Stimulated activated CD8-positive, alpha-beta memory T cell treated with anti-CD3 and anti-CD28 coated beads, Interleukin-12 subunit alpha, Interleukin-12 subunit beta, amount 100 ng/mL, for 24 hours (primary cell): ENCODE data around the gene KIRREL3.

Experiments
- DNase-seq: peaks from one replicate; pipeline ENCODE4 v3.0.0-alpha.2; 2020; ENCODE audit errors: extremely low read depth

KIRREL3 gene

DNA sequence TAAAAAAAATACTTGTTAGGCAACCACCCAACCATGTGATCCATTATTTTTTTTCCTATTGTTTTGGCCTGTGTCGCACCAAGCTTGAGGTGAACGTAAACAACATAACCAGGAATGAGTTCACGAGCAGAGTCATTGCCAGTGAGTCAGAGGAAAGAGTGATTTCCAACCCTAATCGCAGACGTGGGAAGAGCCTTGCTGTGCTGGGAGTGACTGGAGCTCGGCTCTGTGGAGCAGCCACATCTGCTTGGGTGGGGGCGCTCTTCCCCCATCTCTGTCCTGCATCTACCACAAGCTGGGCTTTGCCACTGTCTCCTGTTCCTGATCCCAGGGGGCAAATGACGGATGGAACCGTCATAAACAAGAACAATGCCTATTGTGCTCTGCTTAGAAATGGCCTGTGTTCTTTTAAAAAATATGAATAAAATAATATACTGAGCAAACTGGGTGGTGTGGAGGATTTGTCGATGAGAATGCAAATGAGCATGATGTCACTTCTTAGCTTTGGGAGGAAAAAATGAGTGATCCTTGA, 210.0 kb downstream of the KIRREL3 start:
- DNase-seq: no peak

- DNase-seq: no peak
Measured at GRCh38 chr11:126782810-126783209, 217.8 kb downstream of the KIRREL3 start.

- DNase-seq: no peak
Measured at GRCh38 chr11:126781942-126782341, 218.6 kb downstream of the KIRREL3 start.

DNA sequence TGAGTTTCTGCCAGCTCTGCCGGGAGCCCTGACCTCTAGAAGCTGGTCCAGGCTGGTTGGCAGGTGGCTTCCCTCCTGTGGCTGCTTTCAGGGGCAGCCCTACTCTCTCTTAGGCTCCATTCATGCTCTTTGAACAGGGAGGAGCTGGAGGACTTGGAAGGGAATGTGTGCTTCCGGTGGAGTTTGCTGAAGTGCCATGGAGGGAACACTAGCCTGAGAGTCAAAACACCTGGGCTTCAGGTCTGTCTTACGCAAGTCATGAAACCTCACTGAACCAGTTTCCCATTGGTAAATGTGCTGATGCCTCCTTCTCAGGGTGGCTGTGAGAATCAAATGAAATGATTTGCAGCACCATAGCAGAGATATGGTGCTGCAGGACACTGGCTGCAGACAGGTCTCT, 224.5 kb downstream of the KIRREL3 start:
- DNase-seq: no peak

DNA sequence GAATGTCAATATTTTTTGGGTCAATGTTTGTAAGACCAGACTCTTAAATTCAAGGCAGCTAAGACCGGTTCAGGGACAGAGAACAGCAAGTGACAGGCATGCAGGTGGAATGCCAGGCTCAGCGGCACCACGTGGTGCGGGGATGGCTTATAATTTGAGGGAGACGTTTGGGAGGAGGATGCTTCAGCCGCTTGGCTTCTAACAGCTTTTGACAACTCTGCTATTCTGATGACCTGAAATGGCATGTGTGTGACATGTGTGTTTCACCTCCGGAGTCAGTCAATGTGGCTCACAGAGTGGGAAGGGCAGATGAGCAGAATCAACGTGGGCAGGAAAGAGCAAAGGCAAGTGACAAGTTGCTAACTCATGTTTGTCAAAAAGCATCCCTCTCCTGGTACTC, 228.3 kb downstream of the KIRREL3 start:
- DNase-seq: no peak

DNA sequence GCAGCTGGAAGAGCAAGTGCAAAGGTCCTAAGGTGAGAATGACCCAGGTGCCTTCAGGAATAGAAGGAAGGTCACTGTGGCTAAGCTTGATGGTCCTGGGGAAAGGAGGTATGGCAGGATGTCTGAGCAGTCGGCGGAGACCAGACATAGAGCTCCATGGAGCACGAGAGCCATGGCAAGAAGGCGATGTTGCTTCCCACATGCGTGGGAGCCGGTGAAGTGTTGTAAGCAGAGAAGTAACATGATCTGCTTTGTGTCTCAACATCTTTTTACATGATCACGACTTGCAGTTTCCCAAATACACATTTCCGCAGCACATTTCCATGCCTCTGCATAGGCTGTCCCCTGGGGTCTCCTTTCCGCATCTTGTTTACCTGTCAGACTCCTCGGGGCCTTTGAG, 231.9 kb downstream of the KIRREL3 start:
- DNase-seq: no peak

DNA sequence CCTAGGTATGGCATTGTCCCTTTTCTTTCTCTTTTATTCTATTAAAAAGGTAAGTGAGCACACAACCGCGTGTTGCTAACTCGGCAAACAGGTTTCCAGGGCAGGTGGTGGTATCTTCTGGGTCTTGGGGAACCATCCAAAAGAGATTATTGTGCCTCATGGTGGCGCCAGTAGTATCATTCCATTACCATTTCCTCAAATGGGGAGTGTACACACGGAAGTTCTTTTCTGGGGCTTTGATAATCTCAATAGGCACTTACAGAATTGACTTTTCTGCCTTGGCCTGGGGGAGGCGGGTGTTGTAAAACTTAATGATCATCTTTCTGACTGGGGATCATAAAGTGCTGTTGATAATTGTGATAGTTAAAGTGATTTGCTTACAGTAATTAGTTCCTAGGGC, 234.1 kb downstream of the KIRREL3 start:
- no peak for DNase-seq

GRCh38 chr11:126765196-126765595, 235.4 kb downstream of the KIRREL3 start:
- no peak for DNase-seq

- no peak for DNase-seq
Measured at GRCh38 chr11:126764231-126764630, 236.3 kb downstream of the KIRREL3 start.

- DNase-seq: no peak
Measured at GRCh38 chr11:126756855-126757254, 243.7 kb downstream of the KIRREL3 start.

DNA sequence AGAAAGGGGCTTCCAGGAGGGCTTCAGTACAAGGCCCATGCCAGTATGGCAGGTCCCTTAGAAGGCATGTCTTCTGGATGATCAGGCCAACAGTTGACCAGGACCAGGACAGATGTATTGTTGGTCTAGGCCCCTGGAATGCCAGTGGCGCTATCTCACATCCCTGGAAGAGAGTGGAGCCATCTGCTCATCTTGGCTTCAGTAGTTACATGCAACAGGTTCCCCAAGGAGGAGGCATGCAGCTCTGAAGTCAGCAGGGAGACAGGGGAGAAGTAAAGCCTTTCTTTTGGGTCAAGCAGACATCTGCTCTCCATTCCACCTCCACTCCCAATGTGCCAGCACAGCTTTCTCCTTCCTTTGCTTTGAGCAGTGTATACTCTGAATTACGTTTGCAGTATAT, 244.1 kb downstream of the KIRREL3 start:
- no peak for DNase-seq

DNA sequence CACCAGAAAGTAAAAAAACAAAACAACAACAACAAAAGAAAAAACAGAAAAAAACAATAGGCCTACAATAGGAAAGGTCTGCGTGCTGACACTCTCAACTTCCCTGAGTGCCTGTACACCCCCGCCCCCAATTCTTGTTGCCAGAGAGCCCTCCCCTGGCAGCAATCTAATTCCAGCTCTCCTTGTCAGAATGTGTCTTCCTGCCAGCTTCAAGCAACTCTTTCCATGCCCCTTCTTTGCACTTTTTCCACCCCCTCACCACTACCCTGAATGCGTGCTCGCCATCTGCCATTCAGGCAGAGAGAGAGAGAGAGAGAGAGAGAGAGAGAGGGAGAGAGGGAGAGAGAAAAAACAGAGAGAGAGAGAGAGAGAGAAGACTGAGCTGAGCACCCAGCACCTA, 245.0 kb downstream of the KIRREL3 start:
- DNase-seq: no peak

DNA sequence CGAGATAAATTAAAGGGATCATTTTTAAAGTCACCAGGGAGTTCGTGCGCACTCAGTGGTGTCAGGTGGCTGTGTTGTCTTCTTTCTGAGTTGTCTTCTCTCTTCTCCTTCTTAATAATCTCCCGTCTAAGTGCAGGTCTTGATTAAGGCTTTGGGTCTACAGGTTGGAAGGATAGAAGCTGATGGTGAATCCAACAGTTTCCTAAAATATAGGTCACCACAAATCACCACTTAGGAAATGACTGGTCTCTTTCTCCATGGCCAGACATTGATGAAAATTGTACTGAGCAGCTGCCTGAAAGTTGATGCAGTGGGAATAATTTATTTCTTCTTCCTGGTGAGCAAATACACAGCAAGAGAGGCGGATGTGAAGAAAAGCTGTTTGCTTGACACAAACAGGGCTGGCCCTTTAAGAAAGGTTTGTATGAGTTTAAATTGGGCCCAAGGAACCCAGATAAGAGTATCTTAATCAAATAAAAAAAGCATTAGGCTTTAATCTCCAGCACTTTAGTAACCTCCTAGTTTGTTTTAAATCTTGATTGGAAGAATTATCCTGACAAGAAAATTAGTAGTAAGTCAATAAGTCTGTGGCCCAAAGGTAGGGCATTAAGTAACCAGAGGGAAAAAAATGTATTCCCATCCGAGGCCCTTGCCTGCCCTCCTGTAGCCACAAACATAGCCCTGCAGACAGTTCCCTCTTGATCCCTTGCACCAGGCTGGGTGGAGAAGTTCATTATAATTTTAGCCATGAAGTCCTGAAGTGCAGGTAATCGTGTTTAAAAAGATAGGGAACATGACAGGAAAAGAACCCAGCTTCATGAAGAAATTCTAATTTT, 245.8 kb downstream of the KIRREL3 start:
- DNase-seq: no peak

GRCh38 chr11:126753990-126754389, 246.6 kb downstream of the KIRREL3 start:
- no peak for DNase-seq

DNA sequence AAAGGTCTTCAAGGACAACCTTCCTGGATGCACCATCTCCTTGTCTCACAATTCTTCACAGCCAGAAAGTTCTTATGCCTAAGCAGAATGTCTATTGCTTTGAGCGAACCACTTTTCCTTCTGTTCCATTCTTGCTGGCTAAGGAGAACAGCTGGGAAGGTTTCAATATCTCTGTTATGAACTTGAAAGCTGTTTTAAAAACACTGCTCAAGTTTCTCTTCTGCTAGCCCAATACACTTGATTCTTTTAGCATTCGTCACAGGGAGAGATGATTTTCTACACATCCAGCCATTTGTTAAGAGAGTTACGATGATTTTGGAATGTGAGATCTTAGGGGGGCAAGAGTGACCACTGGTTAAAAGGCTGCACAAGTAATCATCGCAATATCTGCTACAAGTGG, 249.3 kb downstream of the KIRREL3 start:
- no peak for DNase-seq

DNA sequence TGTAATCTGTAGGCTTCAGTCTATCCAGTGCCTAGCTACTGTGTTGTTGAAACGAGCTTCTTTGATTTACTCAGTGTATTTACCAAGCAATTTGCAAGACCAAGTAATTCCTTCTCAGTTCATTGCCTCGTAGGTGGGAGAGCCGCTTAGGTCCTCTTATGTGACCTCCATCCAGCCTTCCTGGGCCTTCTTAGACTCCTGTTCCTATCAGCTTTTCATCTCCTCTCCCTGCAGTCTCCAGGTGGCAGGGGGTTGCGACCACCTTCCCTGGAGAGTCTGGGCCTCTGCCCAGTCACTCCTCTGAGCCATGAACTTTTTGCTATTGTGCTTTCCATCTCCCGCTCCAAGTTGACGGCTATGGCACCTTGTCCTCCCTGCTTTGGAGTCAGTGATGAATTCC, 251.8 kb downstream of the KIRREL3 start:
- no peak for DNase-seq

DNA sequence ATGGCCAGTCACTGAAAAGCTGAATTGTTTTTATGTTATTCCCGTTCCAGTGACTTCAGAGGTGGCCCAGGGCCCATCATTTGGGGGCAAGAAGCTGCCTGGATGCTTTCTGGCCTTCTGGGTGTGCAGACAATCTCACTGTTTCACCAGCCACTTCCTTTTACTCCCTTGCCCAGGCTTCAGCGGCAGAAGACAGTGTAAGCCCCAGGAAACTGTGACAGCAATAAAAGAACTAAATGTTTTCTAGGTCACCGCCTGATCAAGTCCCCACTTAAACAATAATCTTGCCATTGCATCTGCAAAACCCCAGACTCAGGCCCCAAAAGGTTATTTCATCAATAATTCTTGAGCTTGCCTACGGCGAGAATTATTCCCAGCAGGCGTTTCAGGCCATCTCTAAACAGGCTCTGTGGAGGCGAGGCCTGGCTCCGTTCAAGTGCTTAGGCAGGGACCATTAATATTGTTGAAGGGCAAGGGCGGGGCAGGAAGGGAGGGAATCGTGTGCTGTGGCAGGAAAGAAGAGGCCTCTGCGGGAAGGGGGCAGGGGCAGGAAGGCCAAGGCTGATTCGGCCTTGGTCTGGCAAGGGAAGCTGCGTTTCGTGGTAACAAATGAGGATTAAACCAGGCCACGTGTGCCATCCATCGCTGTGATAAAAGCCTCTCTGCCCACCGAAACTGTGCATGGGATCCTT, 252.3 kb downstream of the KIRREL3 start:
- DNase-seq: no peak

GRCh38 chr11:126747315-126747714, 253.3 kb downstream of the KIRREL3 start:
- no peak for DNase-seq

DNA sequence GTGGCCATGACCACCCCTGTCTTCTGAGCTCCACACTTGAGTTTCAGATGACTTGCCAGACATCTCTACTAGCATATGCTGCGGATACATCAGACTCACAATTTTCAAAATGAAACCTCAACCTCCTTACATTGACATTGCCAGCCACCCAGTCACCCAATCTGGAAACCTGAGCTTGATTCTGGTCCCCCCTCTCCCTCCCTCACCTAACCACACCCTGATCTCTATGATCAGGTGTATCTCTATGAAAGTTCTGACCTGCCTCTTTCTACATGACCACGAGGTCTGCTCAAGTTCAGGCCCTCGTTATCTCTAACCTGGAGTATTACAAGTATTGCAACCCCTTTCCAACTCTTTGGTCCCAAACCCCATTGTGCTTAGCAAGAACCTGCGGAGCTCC, 254.1 kb downstream of the KIRREL3 start:
- no peak for DNase-seq

DNA sequence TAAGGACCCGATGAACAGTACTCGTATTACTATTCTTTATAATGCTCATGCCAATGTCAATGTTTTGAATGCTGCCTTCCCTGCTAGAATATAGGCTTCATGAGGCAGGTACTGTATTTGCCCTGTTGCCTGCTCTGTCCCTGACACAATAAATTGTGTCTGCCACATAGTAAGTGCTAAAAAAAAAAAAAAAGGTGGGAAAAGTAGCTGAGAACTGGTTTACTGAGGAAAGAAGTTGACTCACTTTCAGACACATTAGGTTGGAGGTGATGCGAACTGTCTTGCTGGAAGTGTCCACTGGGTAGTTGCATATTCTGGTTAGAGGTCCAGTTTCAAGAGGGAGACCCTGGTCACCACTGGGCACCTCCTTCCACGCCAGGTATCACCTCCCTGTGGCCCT, 255.9 kb downstream of the KIRREL3 start:
- no peak for DNase-seq

GRCh38 chr11:126743628-126744027, 256.9 kb downstream of the KIRREL3 start:
- no peak for DNase-seq

GRCh38 chr11:126742582-126742981, 258.0 kb downstream of the KIRREL3 start:
- no peak for DNase-seq

- DNase-seq: no peak
Measured at GRCh38 chr11:126740846-126741245, 259.7 kb downstream of the KIRREL3 start.
